Thymus (tissue), 11 donors: ENCODE measurements around the gene FGF11. TPM values are rescaled to one million over a fixed set of nuclear protein-coding genes. Genes with fewer than 3 reads are reported as not detected.

Source experiments
- DNase-seq, 9 donors: peaks; one replicate each; pipeline ENCODE4 v3.0.0-alpha.2; 2013; ENCODE audit warnings: low spot score in 9 of 9, low read depth in 6 of 9, missing footprints in 1 of 9
- H3K27ac ChIP-seq, 2 donors: one replicate each; pipeline ENCODE4 v1.5.1; 2013; ENCODE audit warnings: control low read depth in 1 of 2, low read depth in 1 of 2, low read length in 1 of 2, mild to moderate bottlenecking in 1 of 2, moderate library complexity in 1 of 2
- H3K27me3 ChIP-seq, 2 donors: one replicate each; pipeline ENCODE4 v1.5.1; 2013; ENCODE audit warnings: low read length in 1 of 2; ENCODE audit not compliant: control insufficient read depth in 2 of 2, insufficient read depth in 1 of 2
- H3K36me3 ChIP-seq, 2 donors: one replicate each; pipeline ENCODE4 v1.5.1; 2013; ENCODE audit warnings: low read length in 1 of 2, mild to moderate bottlenecking in 1 of 2, moderate library complexity in 1 of 2; ENCODE audit not compliant: control insufficient read depth in 2 of 2, insufficient read depth in 2 of 2
- H3K4me1 ChIP-seq, 2 donors: one replicate each; pipeline ENCODE4 v1.5.1; 2013; ENCODE audit warnings: low read length in 2 of 2; ENCODE audit not compliant: control insufficient read depth in 2 of 2, insufficient read depth in 2 of 2
- H3K4me3 ChIP-seq, 2 donors: one replicate each; pipeline ENCODE4 v1.5.1; 2013; ENCODE audit warnings: low read length in 2 of 2, control low read depth in 1 of 2, mild to moderate bottlenecking in 1 of 2
- H3K9me3 ChIP-seq, 2 donors: one replicate each; pipeline ENCODE4 v1.5.1; 2013; ENCODE audit warnings: low read length in 1 of 2, mild to moderate bottlenecking in 1 of 2; ENCODE audit not compliant: control insufficient read depth in 2 of 2, insufficient read depth in 1 of 2
- WGBS: extraction: QIAGEN DNeasy Blood & Tissue Kit; methylation state at CpG from one replicate; pipeline ENCODE4 v1.1.7; 2013; 5-methylcytosine and 5-hydroxymethylcytosine counted together
- polyA plus RNA-seq: library from polyadenylated mRNA; stranded (reverse); fragments of 200-250 nt; gene quantifications from one replicate; pipeline ENCODE4 v1.2.3, GENCODE V29; 2013
- total RNA-seq: library from RNA; stranded (reverse); fragments of 120-200 nt; gene quantifications from one replicate; pipeline ENCODE4 v1.2.4, GENCODE V29; 2013
- donor health status: healthy.

The FGF11 gene
- total and polyA plus RNA-seq, 2 donors: 5.5 to 5.8 TPM

GRCh38 chr17:7443499-7444485 is 4.5 kb downstream of the FGF11 start:
- Histone ChIP-seq H3K9me3 (peaks cover 0 to 7% of the 10 kb centered on the region in 2 donors), H3K27me3 (peaks cover 63 to 98% of the 10 kb centered on the region in 2 donors), H3K4me3 (no peak overlapping the region), H3K36me3 (no peaks in the 10 kb centered on the region), H3K4me1 (peaks cover 24 to 51% of the 10 kb centered on the region in 2 donors), H3K27ac (peak overlapping the region in 1 of 2 donors; percentile 8)
- WGBS: 81% methylated on average over 7 of the region's 7 CpGs
- DNase-seq: no peak

- Histone ChIP-seq H3K4me3 (peak within 1 kb of the TSS; percentile 1 to 45), H3K27me3 (peaks cover 51 to 89% of the 10 kb centered on the region in 2 donors)
- 2% methylated on average over 51 of the region's 51 CpGs for WGBS
These were observed 5.6 kb downstream of the FGF11 start, which contains the start of gene CHRNB1 for GRCh38 chr17:7444682-7445618. Gene CHRNB1 (plus strand): TSS chr17:7445061. CDS start chr17:7445128, 67 bp downstream.

GRCh38 chr17:7445619-7445968 is 6.3 kb downstream of the FGF11 start:
- DNase-seq: peak in 1 of 9 donors; percentile 44
- H3K27me3 ChIP-seq: peaks cover 45 to 83% of the 10 kb centered on the region in 2 donors
- H3K4me3 ChIP-seq: peak overlapping the region; percentile 1 to 45
- no peak overlapping the region for H3K27ac ChIP-seq
- H3K4me1 ChIP-seq: peaks cover 18 to 34% of the 10 kb centered on the region in 2 donors
- H3K9me3 ChIP-seq: peaks cover 0 to 7% of the 10 kb centered on the region in 2 donors
- no peaks in the 10 kb centered on the region for H3K36me3 ChIP-seq
- 4% methylated on average over 16 of the region's 16 CpGs for WGBS

More at GRCh38 chr17:7444682-7445618, 5.6 kb downstream of the FGF11 start, which contains the start of gene CHRNB1:
- Histone ChIP-seq H3K27ac (no peak within 1 kb of the TSS), H3K9me3 (peaks cover 0 to 7% of the 10 kb centered on the region in 2 donors), H3K4me1 (peaks cover 20 to 41% of the 10 kb centered on the region in 2 donors), H3K36me3 (no peaks in the 10 kb centered on the region)
- DNase-seq: peak in 5 of 9 donors; percentile 47 to 77 (median 63)

- Histone ChIP-seq H3K4me1 (peaks cover 18 to 27% of the 10 kb centered on the region in 2 donors), H3K9me3 (peaks cover 0 to 7% of the 10 kb centered on the region in 2 donors), H3K4me3 (no peak overlapping the region), H3K36me3 (no peaks in the 10 kb centered on the region), H3K27me3 (peaks cover 28 to 54% of the 10 kb centered on the region in 2 donors), H3K27ac (no peak overlapping the region)
- DNase-seq: no peak
- WGBS: 94% methylated on average over 7 of the region's 7 CpGs
These were observed 9.1 kb downstream of the FGF11 start for GRCh38 chr17:7448461-7448860.

GRCh38 chr17:7459961-7460545 is 20.7 kb downstream of the FGF11 start:
- peaks cover 24 to 33% of the 10 kb centered on the region in 2 donors for H3K36me3 ChIP-seq
- H3K4me1 ChIP-seq: peaks cover 5 to 8% of the 10 kb centered on the region in 2 donors
- H3K27ac ChIP-seq: no peak overlapping the region
- no peak overlapping the region for H3K4me3 ChIP-seq
- no peak for DNase-seq
- no peaks in the 10 kb centered on the region for H3K9me3 ChIP-seq
- H3K27me3 ChIP-seq: no peaks in the 10 kb centered on the region
- WGBS: 94% methylated on average over 3 of the region's 3 CpGs

GRCh38 chr17:7460850-7461660 is 21.7 kb downstream of the FGF11 start:
- no peaks in the 10 kb centered on the region for H3K9me3 ChIP-seq
- no peak overlapping the region for H3K4me3 ChIP-seq
- peaks cover 5 to 6% of the 10 kb centered on the region in 2 donors for H3K4me1 ChIP-seq
- WGBS: 95% methylated on average over 7 of the region's 7 CpGs
- no peak for DNase-seq
- peaks cover 32 to 39% of the 10 kb centered on the region in 2 donors for H3K36me3 ChIP-seq
- no peak overlapping the region for H3K27ac ChIP-seq
- H3K27me3 ChIP-seq: no peaks in the 10 kb centered on the region

- Histone ChIP-seq H3K4me1 (peaks cover 0 to 13% of the 10 kb centered on the region in 2 donors), H3K36me3 (peaks cover 44 to 53% of the 10 kb centered on the region in 2 donors), H3K27me3 (no peaks in the 10 kb centered on the region), H3K27ac (no peak overlapping the region), H3K4me3 (no peak overlapping the region), H3K9me3 (no peaks in the 10 kb centered on the region)
- DNase-seq: no peak
- 97% methylated on average over 44 of the region's 44 CpGs for WGBS
These were observed 23.4 kb downstream of the FGF11 start for GRCh38 chr17:7462474-7463371.
